ENCODE measurements around the gene STRIP2.
"Not testable (repeated sequence)": the region's sequence is repeated elsewhere in the genome, so short reads cannot be mapped to it uniquely, and the experiment has no call there.

The STRIP2 gene

GRCh38 chr7:129525225-129525862 is 91.1 kb downstream of the STRIP2 start:
- no peak for DNase-seq (ENCODE audit: low read depth in 1 of 2, low spot score in 1 of 2)

GRCh38 chr7:129529643-129530042 is 95.4 kb downstream of the STRIP2 start:
- DNase-seq (ENCODE audit: low read depth in 1 of 2, low spot score in 1 of 2): no peak

GRCh38 chr7:129530795-129531391 is 96.7 kb downstream of the STRIP2 start:
- peak in 1 of 2 donors; percentile 25 for DNase-seq (ENCODE audit: low read depth in 1 of 2, low spot score in 1 of 2)

- DNase-seq (ENCODE audit: low read depth in 1 of 2, low spot score in 1 of 2): no peak
Measured at GRCh38 chr7:129531721-129532120, 97.5 kb downstream of the STRIP2 start.

DNA sequence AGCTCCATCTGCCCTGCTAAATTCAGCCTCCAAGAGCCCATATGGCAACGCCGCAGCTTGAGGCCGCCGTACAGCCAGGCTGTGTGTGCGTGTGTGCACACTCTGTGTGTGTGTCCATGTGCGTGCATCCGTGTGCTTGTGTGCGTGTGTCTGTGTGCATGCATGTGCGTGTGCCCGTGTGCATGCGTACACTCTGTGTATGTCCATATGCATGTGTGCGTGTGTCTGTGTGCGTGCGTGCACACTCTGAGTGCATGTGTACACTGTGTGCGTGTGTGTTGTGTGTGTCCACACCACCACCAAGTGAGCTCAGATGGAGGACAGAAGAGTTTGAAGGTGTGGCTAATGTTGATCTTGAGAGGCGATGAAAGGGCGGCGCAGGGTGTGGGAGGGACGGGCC is 98.1 kb downstream of the STRIP2 start:
- no peak for DNase-seq (ENCODE audit: low read depth in 1 of 2, low spot score in 1 of 2)

GRCh38 chr7:129534558-129535274 is 100.5 kb downstream of the STRIP2 start:
- not testable (repeated sequence) for DNase-seq (ENCODE audit: low read depth in 1 of 2, low spot score in 1 of 2)

DNA sequence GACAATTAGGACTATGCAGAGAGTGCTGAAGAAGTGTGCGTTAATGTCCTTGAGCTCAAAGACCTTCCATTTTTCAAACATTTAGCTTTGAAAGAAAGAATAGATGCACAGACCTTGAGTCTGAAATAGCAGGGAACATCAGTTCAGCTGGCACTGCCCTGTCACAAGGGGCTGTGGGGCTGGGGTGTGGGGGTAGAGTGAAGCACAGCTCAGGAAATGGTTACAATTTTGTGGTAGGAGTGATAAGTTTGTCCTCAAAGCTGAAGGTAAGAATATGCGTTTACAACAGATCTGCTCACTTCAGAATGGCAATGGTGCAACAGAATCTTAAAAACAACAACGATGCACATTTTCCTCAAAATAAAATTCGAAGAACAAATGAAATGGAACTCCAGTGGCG is 101.7 kb downstream of the STRIP2 start:
- DNase-seq (ENCODE audit: low read depth in 1 of 2, low spot score in 1 of 2): no peak

DNA sequence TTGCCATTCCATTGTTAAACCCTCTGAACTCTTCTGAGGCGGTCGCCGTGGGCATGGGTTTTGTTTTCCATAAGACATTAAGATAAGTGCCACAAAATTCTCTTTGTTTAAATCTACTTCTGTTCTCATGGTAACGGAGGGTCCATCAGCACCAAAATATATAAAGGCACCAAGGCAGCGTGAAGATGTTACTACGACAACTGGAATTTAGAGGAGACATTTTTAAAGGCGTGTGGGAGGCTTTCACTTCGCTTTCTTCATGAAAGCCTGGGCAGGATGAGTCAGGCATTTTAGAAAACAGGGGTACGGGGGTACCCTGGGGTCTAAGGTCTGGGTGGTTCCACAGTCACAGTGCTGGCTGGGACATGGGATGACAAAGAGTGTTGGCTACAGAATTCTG is 102.1 kb downstream of the STRIP2 start:
- no peak for DNase-seq (ENCODE audit: low read depth in 1 of 2, low spot score in 1 of 2)
